Naive B cell (primary cell): ENCODE measurements around the gene ZNF516. TPM values are rescaled to one million over a fixed set of nuclear protein-coding genes. Genes with fewer than 3 reads are reported as not detected.
"Not testable (repeated sequence)": the region's sequence is repeated elsewhere in the genome, so short reads cannot be mapped to it uniquely, and the experiment has no call there.

ENCODE experiments used
- ATAC-seq, 2 donors: fragments of 150-1000 bp; cut with Tn5 transposase; 2 replicates each; pipeline ENCODE4 v1.10.0; 2021; ENCODE audit warnings: low read depth in 2 of 2, mild to moderate bottlenecking in 2 of 2, moderate library complexity in 2 of 2
- DNase-seq: peaks from one replicate; pipeline ENCODE4 v3.0.0; 2022
- H3K27ac Mint-ChIP-seq, 6 donors: one replicate each; pipeline ENCODE4 v1.8.0; 2020 to 2022; ENCODE audit warnings: mild to moderate bottlenecking in 6 of 6, mixed read lengths in 6 of 6, moderate library complexity in 5 of 6, inconsistent platforms in 2 of 6
- H3K27me3 Mint-ChIP-seq, 3 donors: one replicate each; pipeline ENCODE4 v1.8.0; 2021 to 2022; ENCODE audit warnings: mixed read lengths in 3 of 3, mild to moderate bottlenecking in 1 of 3
- H3K36me3 Mint-ChIP-seq, 2 donors: one replicate each; pipeline ENCODE4 v1.8.0; 2020 to 2022; ENCODE audit warnings: mixed read lengths in 2 of 2, inconsistent platforms in 1 of 2, mild to moderate bottlenecking in 1 of 2
- H3K4me1 Mint-ChIP-seq, 3 donors: one replicate each; pipeline ENCODE4 v1.8.0; 2020 to 2022; ENCODE audit warnings: mixed read lengths in 3 of 3, inconsistent platforms in 1 of 3, mild to moderate bottlenecking in 1 of 3, moderate library complexity in 1 of 3
- H3K4me3 Mint-ChIP-seq, 8 donors: one replicate each; pipeline ENCODE4 v1.8.0; 2020 to 2022; ENCODE audit warnings: mild to moderate bottlenecking in 8 of 8, mixed read lengths in 8 of 8, moderate library complexity in 8 of 8, inconsistent platforms in 2 of 8
- H3K9me3 Mint-ChIP-seq, 7 donors: one replicate each; pipeline ENCODE4 v1.8.0; 2020 to 2022; ENCODE audit warnings: mixed read lengths in 7 of 7, mild to moderate bottlenecking in 5 of 7, inconsistent platforms in 2 of 7, moderate library complexity in 1 of 7
- polyA plus RNA-seq, 6 donors: library from polyadenylated mRNA; unstranded; fragments of 300-500 nt; fragmentation: Illumina TruSeq; gene quantifications; one replicate each; pipeline ENCODE4 v1.2.3, GENCODE V29; 2021; ENCODE audit warnings: low read depth in 6 of 6

Gene ZNF516
- 1 to 10 TPM; 1.7 to 7.5 (median 4.8) TPM for polyA plus RNA-seq

- ATAC-seq (peak; percentile 7 to 10), DNase-seq (peak; percentile 38)
- Mint-ChIP-seq H3K27me3 (no peaks in the 10 kb centered on the region), H3K36me3 (no peaks in the 10 kb centered on the region), H3K4me3 (peak within 1 kb of the TSS; percentile 88 to 99 (median 96)), H3K9me3 (peaks cover 0 to 3% (median 0%) of the 10 kb centered on the region in 7 donors), H3K4me1 (peaks cover 39 to 63% (median 59%) of the 10 kb centered on the region in 3 donors), H3K27ac (peak within 1 kb of the TSS; percentile 82 to 99 (median 90))
Measured at GRCh38 chr18:76495006-76495370, at the start of gene ZNF516. Gene ZNF516 (minus strand): TSS chr18:76495242. CDS start chr18:76443054, 52,188 bp downstream.

- DNase-seq (no peak), ATAC-seq (no peak)
- peaks cover 0 to 2% (median 0%) of the 10 kb centered on the region in 3 donors for H3K4me1 Mint-ChIP-seq
- no peak overlapping the region for H3K4me3 Mint-ChIP-seq
- H3K9me3 Mint-ChIP-seq, result no peaks in the 10 kb centered on the region
- H3K27me3 Mint-ChIP-seq, result peaks cover 23 to 45% (median 29%) of the 10 kb centered on the region in 3 donors
- no peak overlapping the region for H3K27ac Mint-ChIP-seq
- H3K36me3 Mint-ChIP-seq, result no peaks in the 10 kb centered on the region
Measured at GRCh38 chr18:76538846-76539245, 43.8 kb upstream of the ZNF516 start.

- H3K27ac Mint-ChIP-seq, result no peak overlapping the region
- no peaks in the 10 kb centered on the region for H3K36me3 Mint-ChIP-seq
- no peak overlapping the region for H3K4me3 Mint-ChIP-seq
- no peaks in the 10 kb centered on the region for H3K9me3 Mint-ChIP-seq
- peaks cover 21 to 38% (median 25%) of the 10 kb centered on the region in 3 donors for H3K27me3 Mint-ChIP-seq
- DNase-seq (no peak), ATAC-seq (no peak)
- H3K4me1 Mint-ChIP-seq, result peaks cover 0 to 2% (median 0%) of the 10 kb centered on the region in 3 donors
Measured at GRCh38 chr18:76537621-76538020, 42.6 kb upstream of the ZNF516 start.

GRCh38 chr18:76536593-76536992, 41.6 kb upstream of the ZNF516 start:
- H3K36me3 Mint-ChIP-seq, H3K9me3 Mint-ChIP-seq, ATAC-seq, H3K27ac Mint-ChIP-seq, H3K4me1 Mint-ChIP-seq, H3K4me3 Mint-ChIP-seq, DNase-seq: not testable (repeated sequence)
- peaks cover 19 to 38% (median 25%) of the 10 kb centered on the region in 3 donors for H3K27me3 Mint-ChIP-seq

GRCh38 chr18:76532875-76533274, 37.8 kb upstream of the ZNF516 start:
- DNase-seq, result no peak
- H3K27ac Mint-ChIP-seq, result no peak overlapping the region
- peaks cover 7 to 14% (median 12%) of the 10 kb centered on the region in 3 donors for H3K4me1 Mint-ChIP-seq
- no peak overlapping the region for H3K4me3 Mint-ChIP-seq
- H3K9me3 Mint-ChIP-seq, result peaks cover 0 to 3% (median 0%) of the 10 kb centered on the region in 7 donors
- peaks cover 25 to 30% (median 29%) of the 10 kb centered on the region in 3 donors for H3K27me3 Mint-ChIP-seq
- H3K36me3 Mint-ChIP-seq, result no peaks in the 10 kb centered on the region
- ATAC-seq, result no peak

GRCh38 chr18:76530846-76531245, 35.8 kb upstream of the ZNF516 start:
- Mint-ChIP-seq H3K27ac (no peak overlapping the region), H3K9me3 (peaks cover 0 to 3% (median 0%) of the 10 kb centered on the region in 7 donors), H3K27me3 (peaks cover 36 to 44% (median 41%) of the 10 kb centered on the region in 3 donors), H3K4me3 (no peak overlapping the region), H3K36me3 (no peaks in the 10 kb centered on the region), H3K4me1 (peaks cover 7 to 14% (median 12%) of the 10 kb centered on the region in 3 donors)
- no peak for DNase-seq
- ATAC-seq, result no peak

- DNase-seq, result no peak
- Mint-ChIP-seq H3K36me3 (no peaks in the 10 kb centered on the region), H3K27ac (no peak overlapping the region), H3K4me3 (peak overlapping the region in 1 of 8 donors; percentile 78), H3K27me3 (peaks cover 37 to 45% (median 45%) of the 10 kb centered on the region in 3 donors), H3K9me3 (peaks cover 0 to 3% (median 0%) of the 10 kb centered on the region in 7 donors), H3K4me1 (peaks cover 7 to 14% (median 14%) of the 10 kb centered on the region in 3 donors)
- no peak for ATAC-seq
Measured at GRCh38 chr18:76530391-76530790, 35.3 kb upstream of the ZNF516 start.

GRCh38 chr18:76529433-76529811, 34.4 kb upstream of the ZNF516 start:
- no peak for DNase-seq
- H3K4me1 Mint-ChIP-seq, result peaks cover 7 to 19% (median 14%) of the 10 kb centered on the region in 3 donors
- peaks cover 35 to 47% (median 45%) of the 10 kb centered on the region in 3 donors for H3K27me3 Mint-ChIP-seq
- H3K4me3 Mint-ChIP-seq, result peak overlapping the region in 6 of 8 donors; percentile 58 to 86 (median 78)
- no peak overlapping the region for H3K27ac Mint-ChIP-seq
- H3K9me3 Mint-ChIP-seq, result peaks cover 0 to 3% (median 0%) of the 10 kb centered on the region in 7 donors
- ATAC-seq, result no peak
- H3K36me3 Mint-ChIP-seq, result no peaks in the 10 kb centered on the region

GRCh38 chr18:76528477-76529432, 33.7 kb upstream of the ZNF516 start:
- H3K27me3 Mint-ChIP-seq, result peaks cover 33 to 47% (median 43%) of the 10 kb centered on the region in 3 donors
- peak overlapping the region in 2 of 6 donors; percentile 22 to 67 for H3K27ac Mint-ChIP-seq
- peaks cover 0 to 3% (median 0%) of the 10 kb centered on the region in 7 donors for H3K9me3 Mint-ChIP-seq
- H3K4me3 Mint-ChIP-seq, result peak overlapping the region; percentile 5 to 86 (median 77)
- H3K4me1 Mint-ChIP-seq, result peaks cover 7 to 19% (median 14%) of the 10 kb centered on the region in 3 donors
- peak; percentile 30 to 41 for ATAC-seq
- no peaks in the 10 kb centered on the region for H3K36me3 Mint-ChIP-seq
- no peak for DNase-seq

- H3K9me3 Mint-ChIP-seq, result peaks cover 0 to 3% (median 0%) of the 10 kb centered on the region in 7 donors
- peaks cover 7 to 19% (median 14%) of the 10 kb centered on the region in 3 donors for H3K4me1 Mint-ChIP-seq
- H3K27ac Mint-ChIP-seq, result no peak overlapping the region
- H3K4me3 Mint-ChIP-seq, result no peak overlapping the region
- peaks cover 37 to 54% (median 43%) of the 10 kb centered on the region in 3 donors for H3K27me3 Mint-ChIP-seq
- no peak for DNase-seq
- H3K36me3 Mint-ChIP-seq, result no peaks in the 10 kb centered on the region
- ATAC-seq, result no peak
Measured at GRCh38 chr18:76525911-76526310, 30.9 kb upstream of the ZNF516 start.

GRCh38 chr18:76524900-76525698, 30.1 kb upstream of the ZNF516 start:
- Mint-ChIP-seq H3K27ac (no peak overlapping the region), H3K9me3 (peaks cover 0 to 2% (median 0%) of the 10 kb centered on the region in 7 donors), H3K4me3 (peak overlapping the region in 3 of 8 donors; percentile 1 to 53 (median 20)), H3K36me3 (no peaks in the 10 kb centered on the region), H3K4me1 (peaks cover 7 to 19% (median 14%) of the 10 kb centered on the region in 3 donors), H3K27me3 (peaks cover 36 to 52% (median 43%) of the 10 kb centered on the region in 3 donors)
- DNase-seq, result no peak
- peak; percentile 49 to 75 for ATAC-seq

- H3K4me3 Mint-ChIP-seq, result no peak overlapping the region
- no peak overlapping the region for H3K27ac Mint-ChIP-seq
- H3K4me1 Mint-ChIP-seq, result peaks cover 7 to 17% (median 14%) of the 10 kb centered on the region in 3 donors
- ATAC-seq, result no peak
- no peaks in the 10 kb centered on the region for H3K36me3 Mint-ChIP-seq
- no peak for DNase-seq
- H3K27me3 Mint-ChIP-seq, result peaks cover 30 to 45% (median 42%) of the 10 kb centered on the region in 3 donors
- peaks cover 0 to 2% (median 0%) of the 10 kb centered on the region in 7 donors for H3K9me3 Mint-ChIP-seq
Measured at GRCh38 chr18:76524477-76524876, 29.4 kb upstream of the ZNF516 start.

- peaks cover 23 to 38% (median 25%) of the 10 kb centered on the region in 3 donors for H3K27me3 Mint-ChIP-seq
Measured at GRCh38 chr18:76522551-76522950, 27.5 kb upstream of the ZNF516 start.

More at GRCh38 chr18:76522551-76522950, 27.5 kb upstream of the ZNF516 start:
- no peaks in the 10 kb centered on the region for H3K9me3 Mint-ChIP-seq
- ATAC-seq (no peak), DNase-seq (no peak)
- H3K4me1 Mint-ChIP-seq, result peaks cover 10 to 20% (median 20%) of the 10 kb centered on the region in 3 donors
- no peak overlapping the region for H3K27ac Mint-ChIP-seq
- no peaks in the 10 kb centered on the region for H3K36me3 Mint-ChIP-seq
- no peak overlapping the region for H3K4me3 Mint-ChIP-seq
